Neural cell (in vitro differentiated cells): Measurements from ENCODE around the gene ZBTB32.

Experiments used
- EP300 ChIP-seq: fragments of 450-650 bp; conservative IDR thresholded peaks from 2 replicates; pipeline ENCODE4 v1.6.1; 2014; ENCODE audit warnings: antibody characterized with exemption, mild to moderate bottlenecking, moderate library complexity; ENCODE audit not compliant: poor library complexity, severe bottlenecking
- EZH2 ChIP-seq: fragments of 200-600, 300-800 bp; shearing (Covaris generic), sonication (generic); IDR thresholded peaks from 2 replicates; pipeline ENCODE4 v1.6.1; 2014; ENCODE audit warnings: antibody characterized with exemption, low read length, borderline replicate concordance, mild to moderate bottlenecking; ENCODE audit not compliant: insufficient read depth, poor library complexity, severe bottlenecking
- TAF1 ChIP-seq: IDR thresholded peaks from 2 replicates; pipeline ENCODE4 v1.6.1; 2012; ENCODE audit warnings: low read depth
- TF ChIP-seq, protein P1 (sequence below): fragments of 450-650 bp; IDR thresholded peaks from 2 replicates; pipeline ENCODE4 v1.5.1; 2014; ENCODE audit warnings: antibody characterized with exemption, mild to moderate bottlenecking, moderate library complexity; ENCODE audit not compliant: poor library complexity, severe bottlenecking
- TF ChIP-seq, protein P2 (sequence below): IDR thresholded peaks from 2 replicates; pipeline ENCODE4 v1.6.1; 2012; ENCODE audit warnings: borderline replicate concordance

DNA sequence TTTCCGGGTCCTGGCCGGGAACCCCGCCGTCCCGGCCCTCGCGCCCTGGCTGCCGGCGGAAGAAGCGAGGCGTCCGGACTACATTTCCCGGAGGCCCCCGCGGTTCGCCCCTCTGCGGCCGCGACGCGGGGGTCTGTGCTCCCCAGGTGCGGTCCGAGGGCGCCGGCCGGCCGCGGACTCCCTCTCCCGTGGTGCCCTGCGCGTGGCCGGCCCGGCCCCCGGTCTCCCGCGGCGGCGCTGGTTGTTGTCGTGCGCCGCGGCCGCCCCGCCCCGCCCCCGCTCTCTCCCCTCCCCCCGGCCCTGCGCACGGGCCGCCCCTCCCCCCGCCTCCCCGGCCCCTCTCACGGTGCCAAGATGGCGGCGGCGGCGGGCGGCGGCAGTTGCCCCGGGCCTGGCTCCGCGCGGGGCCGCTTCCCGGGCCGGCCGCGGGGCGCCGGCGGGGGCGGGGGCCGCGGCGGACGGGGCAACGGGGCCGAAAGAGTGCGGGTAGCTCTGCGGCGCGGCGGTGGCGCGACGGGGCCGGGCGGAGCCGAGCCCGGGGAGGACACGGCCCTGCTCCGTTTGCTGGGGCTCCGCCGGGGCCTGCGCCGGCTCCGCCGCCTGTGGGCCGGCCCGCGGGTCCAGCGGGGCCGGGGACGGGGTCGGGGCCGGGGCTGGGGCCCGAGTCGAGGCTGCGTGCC, 13.4 kb downstream of the ZBTB32 start, which contains the start of gene KMT2B:
- TF ChIP-seq EP300 (peak; percentile 41), EZH2 (no peak), TAF1 (no peak)
- TF ChIP-seq, protein P1, sequence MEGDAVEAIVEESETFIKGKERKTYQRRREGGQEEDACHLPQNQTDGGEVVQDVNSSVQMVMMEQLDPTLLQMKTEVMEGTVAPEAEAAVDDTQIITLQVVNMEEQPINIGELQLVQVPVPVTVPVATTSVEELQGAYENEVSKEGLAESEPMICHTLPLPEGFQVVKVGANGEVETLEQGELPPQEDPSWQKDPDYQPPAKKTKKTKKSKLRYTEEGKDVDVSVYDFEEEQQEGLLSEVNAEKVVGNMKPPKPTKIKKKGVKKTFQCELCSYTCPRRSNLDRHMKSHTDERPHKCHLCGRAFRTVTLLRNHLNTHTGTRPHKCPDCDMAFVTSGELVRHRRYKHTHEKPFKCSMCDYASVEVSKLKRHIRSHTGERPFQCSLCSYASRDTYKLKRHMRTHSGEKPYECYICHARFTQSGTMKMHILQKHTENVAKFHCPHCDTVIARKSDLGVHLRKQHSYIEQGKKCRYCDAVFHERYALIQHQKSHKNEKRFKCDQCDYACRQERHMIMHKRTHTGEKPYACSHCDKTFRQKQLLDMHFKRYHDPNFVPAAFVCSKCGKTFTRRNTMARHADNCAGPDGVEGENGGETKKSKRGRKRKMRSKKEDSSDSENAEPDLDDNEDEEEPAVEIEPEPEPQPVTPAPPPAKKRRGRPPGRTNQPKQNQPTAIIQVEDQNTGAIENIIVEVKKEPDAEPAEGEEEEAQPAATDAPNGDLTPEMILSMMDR: no peak
- TF ChIP-seq, protein P2, sequence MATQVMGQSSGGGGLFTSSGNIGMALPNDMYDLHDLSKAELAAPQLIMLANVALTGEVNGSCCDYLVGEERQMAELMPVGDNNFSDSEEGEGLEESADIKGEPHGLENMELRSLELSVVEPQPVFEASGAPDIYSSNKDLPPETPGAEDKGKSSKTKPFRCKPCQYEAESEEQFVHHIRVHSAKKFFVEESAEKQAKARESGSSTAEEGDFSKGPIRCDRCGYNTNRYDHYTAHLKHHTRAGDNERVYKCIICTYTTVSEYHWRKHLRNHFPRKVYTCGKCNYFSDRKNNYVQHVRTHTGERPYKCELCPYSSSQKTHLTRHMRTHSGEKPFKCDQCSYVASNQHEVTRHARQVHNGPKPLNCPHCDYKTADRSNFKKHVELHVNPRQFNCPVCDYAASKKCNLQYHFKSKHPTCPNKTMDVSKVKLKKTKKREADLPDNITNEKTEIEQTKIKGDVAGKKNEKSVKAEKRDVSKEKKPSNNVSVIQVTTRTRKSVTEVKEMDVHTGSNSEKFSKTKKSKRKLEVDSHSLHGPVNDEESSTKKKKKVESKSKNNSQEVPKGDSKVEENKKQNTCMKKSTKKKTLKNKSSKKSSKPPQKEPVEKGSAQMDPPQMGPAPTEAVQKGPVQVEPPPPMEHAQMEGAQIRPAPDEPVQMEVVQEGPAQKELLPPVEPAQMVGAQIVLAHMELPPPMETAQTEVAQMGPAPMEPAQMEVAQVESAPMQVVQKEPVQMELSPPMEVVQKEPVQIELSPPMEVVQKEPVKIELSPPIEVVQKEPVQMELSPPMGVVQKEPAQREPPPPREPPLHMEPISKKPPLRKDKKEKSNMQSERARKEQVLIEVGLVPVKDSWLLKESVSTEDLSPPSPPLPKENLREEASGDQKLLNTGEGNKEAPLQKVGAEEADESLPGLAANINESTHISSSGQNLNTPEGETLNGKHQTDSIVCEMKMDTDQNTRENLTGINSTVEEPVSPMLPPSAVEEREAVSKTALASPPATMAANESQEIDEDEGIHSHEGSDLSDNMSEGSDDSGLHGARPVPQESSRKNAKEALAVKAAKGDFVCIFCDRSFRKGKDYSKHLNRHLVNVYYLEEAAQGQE: no peak
